Stimulated activated CD8-positive, alpha-beta memory T cell treated with anti-CD3 and anti-CD28 coated beads, Interleukin-2, amount 100 ng/mL, for 1 hour (primary cell): ENCODE data around the gene RABIF.
"Not testable (repeated sequence)": the region's sequence is repeated elsewhere in the genome, so short reads cannot be mapped to it uniquely, and the experiment has no call there.

Source experiments
- DNase-seq, 2 donors: peaks; one replicate each; pipeline ENCODE4 v3.0.0-alpha.2; 2020; ENCODE audit warnings: low read depth in 2 of 2

The RABIF gene

GRCh38 chr1:202834771-202835547 lies 54.0 kb downstream of the RABIF start:
- DNase-seq = no peak

GRCh38 chr1:202831906-202832305 lies 57.0 kb downstream of the RABIF start:
- no peak for DNase-seq

GRCh38 chr1:202829223-202829622 lies 59.7 kb downstream of the RABIF start:
- DNase-seq = not testable (repeated sequence)
